ENCODE data around the gene MRPL1. TPM values are rescaled to one million over a fixed set of nuclear protein-coding genes. Genes with fewer than 3 reads are reported as not detected.
"Not testable (repeated sequence)": the region's sequence is repeated elsewhere in the genome, so short reads cannot be mapped to it uniquely, and the experiment has no call there.

Gene MRPL1
- total RNA-seq, 2 experiments from 2014 or later, result 28.5 to 43.2 TPM

DNA sequence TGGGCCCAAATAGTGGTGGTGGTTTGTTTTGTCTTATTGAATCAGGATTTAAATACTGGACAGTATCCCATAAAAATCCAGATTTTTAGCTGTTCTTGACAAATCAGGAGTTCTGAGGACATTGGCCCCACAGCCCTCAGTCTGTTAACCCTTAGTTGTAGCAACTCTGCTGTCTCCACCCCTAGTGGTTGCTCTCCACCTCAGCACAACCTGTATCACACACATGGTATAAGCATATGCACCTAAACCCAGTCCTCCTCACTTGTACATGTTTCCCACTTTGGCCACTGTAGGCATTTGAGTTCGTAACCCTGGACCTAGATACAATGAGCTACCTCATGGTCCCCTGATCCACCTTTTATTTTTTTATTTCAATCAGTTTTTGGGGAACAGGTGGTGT is 75.9 kb downstream of the MRPL1 start:
- CTCF ChIA-PET, result no interaction called here
- no peaks in the 10 kb centered on the region for H3K4me1 Mint-ChIP-seq
- no peak overlapping the region for H3K27ac Mint-ChIP-seq
- no peaks in the 10 kb centered on the region for H3K27me3 Mint-ChIP-seq
- DNase-seq (no peak), ATAC-seq (no peak)
- no peak overlapping the region for H3K4me3 Mint-ChIP-seq
- peaks cover 64% of the 10 kb centered on the region for H3K36me3 Mint-ChIP-seq
- no peaks in the 10 kb centered on the region for H3K9me3 Mint-ChIP-seq (ENCODE audit: low read depth)

DNA sequence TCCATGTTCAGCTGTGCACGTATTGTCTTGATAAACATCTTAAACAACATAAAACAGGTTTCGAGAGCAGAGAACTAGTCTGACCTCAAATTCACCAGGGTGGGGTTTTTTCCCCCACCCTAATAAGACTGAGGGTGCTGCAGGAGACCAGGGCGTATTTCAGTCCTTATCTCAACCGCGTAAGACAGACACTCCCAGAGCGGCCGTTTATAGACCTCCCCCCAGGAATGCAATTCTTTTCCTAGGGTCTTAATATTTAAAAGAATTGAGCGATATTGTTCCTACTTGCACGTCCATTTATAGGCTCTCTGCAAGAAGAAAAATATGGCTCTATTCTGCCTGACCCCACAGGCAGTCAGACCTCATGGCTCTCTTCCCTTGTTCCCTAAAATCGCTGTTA is 83.3 kb downstream of the MRPL1 start:
- H3K4me1 Mint-ChIP-seq; H3K27me3 Mint-ChIP-seq; CTCF ChIA-PET; H3K9me3 Mint-ChIP-seq (ENCODE audit: low read depth); H3K4me3 Mint-ChIP-seq; DNase-seq; H3K27ac Mint-ChIP-seq; ATAC-seq: not testable (repeated sequence)
- peaks cover 52% of the 10 kb centered on the region for H3K36me3 Mint-ChIP-seq

DNA sequence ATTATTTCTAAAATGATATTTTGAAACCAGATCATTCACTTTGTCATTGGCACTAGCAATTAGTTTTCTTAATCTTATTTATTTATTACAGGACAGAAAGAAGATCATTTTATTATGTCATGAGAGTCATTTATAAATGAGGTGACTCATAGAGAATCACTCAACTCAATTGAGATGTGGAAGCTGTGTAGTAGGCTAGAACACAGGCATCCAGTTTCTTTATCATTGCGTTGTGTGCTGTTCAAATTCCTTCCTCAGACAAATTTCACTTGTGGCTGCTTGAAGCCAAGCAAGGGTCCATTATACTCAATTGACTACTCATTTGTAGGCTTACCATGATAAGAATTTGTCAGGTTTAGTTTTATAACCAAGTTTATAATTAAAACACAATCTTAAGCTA is 87.6 kb downstream of the MRPL1 start:
- ATAC-seq (no peak), DNase-seq (no peak)
- no peak overlapping the region for H3K4me3 Mint-ChIP-seq
- peaks cover 6% of the 10 kb centered on the region for H3K4me1 Mint-ChIP-seq
- peaks cover under 1% of the 10 kb centered on the region for H3K9me3 Mint-ChIP-seq (ENCODE audit: low read depth)
- CTCF ChIA-PET, result no interaction called here
- H3K27me3 Mint-ChIP-seq, result no peaks in the 10 kb centered on the region
- no peak overlapping the region for H3K27ac Mint-ChIP-seq
- H3K36me3 Mint-ChIP-seq, result peaks cover 37% of the 10 kb centered on the region

DNA sequence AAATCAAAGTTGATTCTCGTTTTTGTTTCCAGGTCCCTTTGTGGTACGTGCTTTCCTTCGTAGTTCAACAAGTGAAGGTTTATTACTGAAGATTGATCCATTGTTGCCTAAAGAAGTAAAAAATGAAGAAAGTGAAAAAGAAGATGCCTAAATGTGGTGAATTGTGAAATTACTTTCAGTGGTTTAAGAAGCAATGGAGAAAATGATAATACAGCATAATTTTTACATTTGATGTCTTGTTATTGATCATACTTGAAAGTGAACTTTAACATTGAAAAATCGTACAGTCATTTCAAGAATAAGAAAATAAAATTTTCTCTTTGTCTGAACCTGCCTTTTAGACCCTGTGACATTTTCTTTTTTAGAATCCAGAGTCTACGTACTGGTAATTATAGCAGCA is 89.8 kb downstream of the MRPL1 start:
- peak overlapping the region; percentile 19 for H3K27ac Mint-ChIP-seq
- no peaks in the 10 kb centered on the region for H3K9me3 Mint-ChIP-seq (ENCODE audit: low read depth)
- H3K4me3 Mint-ChIP-seq, result no peak overlapping the region
- peaks cover 6% of the 10 kb centered on the region for H3K4me1 Mint-ChIP-seq
- CTCF ChIA-PET, result no interaction called here
- no peak for DNase-seq
- H3K36me3 Mint-ChIP-seq, result peaks cover 28% of the 10 kb centered on the region
- no peaks in the 10 kb centered on the region for H3K27me3 Mint-ChIP-seq
- ATAC-seq, result no peak

- CTCF ChIA-PET, result interaction anchor here (1.2 kb wide), 1 partner anchor 9 kb away, joined by 4 read pairs; no protein-coding TSS in a partner anchor
- Mint-ChIP-seq H3K27ac (no peak overlapping the region), H3K36me3 (peaks cover 27% of the 10 kb centered on the region), H3K9me3 (ENCODE audit: low read depth) (no peaks in the 10 kb centered on the region), H3K4me1 (peaks cover 6% of the 10 kb centered on the region), H3K27me3 (no peaks in the 10 kb centered on the region), H3K4me3 (no peak overlapping the region)
- no peak for ATAC-seq
- DNase-seq, result no peak
Observed at GRCh38 chr4:77954690-77955089, 92.1 kb downstream of the MRPL1 start.

DNA sequence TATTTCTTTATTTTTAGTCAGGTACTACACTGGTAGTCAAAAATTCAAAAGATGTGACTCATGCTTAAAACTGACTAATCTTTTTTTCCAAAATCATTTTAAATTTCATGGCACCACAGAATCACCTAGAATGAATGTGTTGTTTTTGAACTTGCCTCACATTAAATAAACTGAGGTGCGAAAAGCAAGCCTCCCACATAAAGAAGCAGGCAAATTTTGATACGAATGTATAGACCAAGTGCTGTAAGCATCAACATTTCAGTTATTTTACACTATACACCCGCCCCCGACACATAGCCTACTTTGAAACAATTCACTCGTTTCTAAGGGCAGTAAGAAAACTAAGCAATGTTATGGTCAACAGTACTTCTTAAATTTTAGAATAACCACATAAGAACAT is 94.3 kb downstream of the MRPL1 start:
- CTCF ChIA-PET, result no interaction called here
- ATAC-seq (no peak), DNase-seq (no peak)
- Mint-ChIP-seq H3K9me3 (ENCODE audit: low read depth) (no peaks in the 10 kb centered on the region), H3K4me1 (peaks cover 3% of the 10 kb centered on the region), H3K36me3 (peaks cover 18% of the 10 kb centered on the region), H3K27ac (no peak overlapping the region), H3K4me3 (no peak overlapping the region), H3K27me3 (no peaks in the 10 kb centered on the region)

- no peaks in the 10 kb centered on the region for H3K27me3 Mint-ChIP-seq
- H3K36me3 Mint-ChIP-seq, result peaks cover 6% of the 10 kb centered on the region
- H3K4me3 Mint-ChIP-seq, result no peak overlapping the region
- ATAC-seq, result no peak
- no peak for DNase-seq
- H3K27ac Mint-ChIP-seq, result no peak overlapping the region
- CTCF ChIA-PET, result interaction anchor here (1.2 kb wide), 1 partner anchor 10 kb away, joined by 3 read pairs; no protein-coding TSS in a partner anchor
- H3K9me3 Mint-ChIP-seq (ENCODE audit: low read depth), result no peaks in the 10 kb centered on the region
- no peaks in the 10 kb centered on the region for H3K4me1 Mint-ChIP-seq
Observed at GRCh38 chr4:77958897-77959296, 96.3 kb downstream of the MRPL1 start.

GRCh38 chr4:77959566-77960338 is 97.1 kb downstream of the MRPL1 start:
- ATAC-seq, result no peak
- Mint-ChIP-seq H3K36me3 (peaks cover 2% of the 10 kb centered on the region), H3K27ac (no peak overlapping the region), H3K27me3 (no peaks in the 10 kb centered on the region), H3K4me1 (no peaks in the 10 kb centered on the region), H3K4me3 (no peak overlapping the region), H3K9me3 (ENCODE audit: low read depth) (no peaks in the 10 kb centered on the region)
- DNase-seq, result no peak
- CTCF ChIA-PET, result interaction anchor here (0.8 to 1.6 kb wide), 5 partner anchors 11 to 559 kb away, joined by 3 to 4 read pairs (median 3); no protein-coding TSS in a partner anchor

DNA sequence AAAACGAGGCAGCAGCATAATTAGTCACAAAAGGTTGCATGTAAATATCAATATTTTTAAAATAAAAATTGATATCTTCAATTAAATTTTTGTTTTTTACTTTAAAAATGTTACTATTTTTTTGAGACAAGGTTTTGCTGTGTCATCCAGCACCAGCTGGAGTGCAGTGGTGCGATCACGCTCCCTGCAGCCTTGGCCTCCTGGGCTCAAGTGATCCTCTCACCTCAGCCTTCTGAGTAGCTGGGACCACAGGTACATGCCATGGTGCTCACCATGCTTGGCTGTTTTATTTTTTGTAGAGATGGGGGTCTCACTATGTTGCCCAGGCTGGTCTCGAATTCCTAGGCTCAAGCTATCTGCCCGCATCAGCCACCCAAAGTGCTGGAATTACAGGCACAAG is 97.7 kb downstream of the MRPL1 start:
- H3K27ac Mint-ChIP-seq, result no peak overlapping the region
- H3K27me3 Mint-ChIP-seq, result no peaks in the 10 kb centered on the region
- no peak for ATAC-seq
- H3K4me1 Mint-ChIP-seq, result no peaks in the 10 kb centered on the region
- H3K4me3 Mint-ChIP-seq, result no peak overlapping the region
- H3K36me3 Mint-ChIP-seq, result no peaks in the 10 kb centered on the region
- H3K9me3 Mint-ChIP-seq (ENCODE audit: low read depth), result no peaks in the 10 kb centered on the region
- DNase-seq, result no peak
- CTCF ChIA-PET, result interaction anchor here (0.8 to 1.6 kb wide), 5 partner anchors 11 to 558 kb away, joined by 3 to 4 read pairs (median 3); no protein-coding TSS in a partner anchor

DNA sequence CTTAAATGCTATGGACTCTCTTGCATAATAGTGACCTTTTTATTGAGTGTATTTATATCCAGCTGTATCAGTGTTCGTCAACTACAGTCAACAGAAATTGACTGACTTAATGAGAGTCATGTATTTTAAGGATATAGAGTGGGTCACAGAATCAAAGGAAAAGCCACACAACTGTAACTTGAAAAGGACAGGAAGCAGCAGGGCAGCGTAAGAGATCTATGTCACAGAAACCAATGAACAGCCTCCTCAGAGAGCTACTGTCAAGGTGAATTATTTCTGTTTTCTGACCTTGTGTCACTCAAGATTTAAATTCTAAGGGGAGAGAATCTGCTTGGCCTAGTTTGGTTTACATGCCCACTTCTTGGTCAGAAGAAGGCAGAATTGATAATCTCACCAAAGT is 100.4 kb downstream of the MRPL1 start:
- Mint-ChIP-seq H3K36me3 (no peaks in the 10 kb centered on the region), H3K4me1 (no peaks in the 10 kb centered on the region), H3K9me3 (ENCODE audit: low read depth) (no peaks in the 10 kb centered on the region), H3K27ac (no peak overlapping the region), H3K27me3 (peaks cover 1% of the 10 kb centered on the region), H3K4me3 (no peak overlapping the region)
- CTCF ChIA-PET, result interaction anchor here (1.8 kb wide), 1 partner anchor 9 kb away, joined by 4 read pairs; no protein-coding TSS in a partner anchor
- DNase-seq, result no peak
- ATAC-seq, result no peak

DNA sequence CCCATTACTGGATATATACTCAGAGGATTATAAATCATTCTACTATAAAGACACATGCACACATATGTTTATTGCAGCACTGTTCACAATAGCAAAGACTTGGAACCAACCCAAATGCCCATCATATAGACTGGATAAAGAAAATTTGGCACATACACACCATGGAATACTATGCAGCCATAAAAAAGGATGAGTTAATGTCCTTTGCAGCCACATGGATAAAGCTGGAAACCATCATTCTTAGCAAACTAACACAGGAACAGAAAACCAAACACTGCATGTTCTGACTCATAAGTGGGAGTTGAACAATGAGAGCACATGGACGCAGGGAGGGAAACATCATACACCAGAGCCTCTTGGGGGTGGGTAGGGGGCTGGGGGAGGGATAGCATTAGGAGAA is 111.0 kb downstream of the MRPL1 start:
- H3K36me3 Mint-ChIP-seq; CTCF ChIA-PET; H3K9me3 Mint-ChIP-seq (ENCODE audit: low read depth); ATAC-seq; DNase-seq; H3K27ac Mint-ChIP-seq; H3K4me1 Mint-ChIP-seq; H3K4me3 Mint-ChIP-seq: not testable (repeated sequence)
- peaks cover 29% of the 10 kb centered on the region for H3K27me3 Mint-ChIP-seq

GRCh38 chr4:77982900-77983540 is 120.4 kb downstream of the MRPL1 start:
- H3K36me3 Mint-ChIP-seq, H3K4me3 Mint-ChIP-seq, ATAC-seq: not testable (repeated sequence)

DNA sequence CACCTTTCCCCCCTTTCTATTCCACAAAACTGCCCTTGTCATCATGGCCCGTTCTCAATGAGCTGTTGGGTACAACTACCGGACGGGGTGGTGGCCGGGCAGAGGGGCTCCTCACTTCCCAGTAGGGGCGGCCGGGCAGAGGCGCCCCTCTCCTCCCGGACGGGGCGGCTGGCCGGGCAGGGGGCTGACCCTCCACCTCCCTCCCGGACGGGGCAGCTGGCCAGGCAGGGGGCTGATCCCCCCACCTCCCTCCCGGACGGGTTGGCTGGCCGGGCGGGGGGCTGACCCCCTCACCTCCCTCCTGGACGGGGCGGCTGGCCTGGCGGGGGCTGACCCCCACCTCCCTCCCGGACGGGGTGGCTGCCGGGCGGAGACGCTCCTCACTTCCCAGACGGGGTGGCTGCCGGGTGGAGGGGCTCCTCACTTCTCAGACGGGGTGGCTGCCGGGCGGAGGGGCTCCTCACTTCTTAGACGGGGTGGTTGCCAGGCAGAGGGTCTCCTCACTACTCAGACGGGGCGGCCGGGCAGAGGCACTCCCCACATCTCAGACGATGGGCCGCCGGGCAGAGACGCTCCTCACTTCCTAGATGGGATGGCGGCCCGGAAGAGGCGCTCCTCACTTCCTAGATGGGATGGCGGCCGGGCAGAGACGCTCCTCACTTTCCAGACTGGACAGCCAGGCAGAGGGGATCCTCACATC is 121.1 kb downstream of the MRPL1 start:
- H3K36me3 Mint-ChIP-seq; H3K27ac Mint-ChIP-seq; ATAC-seq; H3K4me1 Mint-ChIP-seq; H3K4me3 Mint-ChIP-seq; CTCF ChIA-PET; H3K9me3 Mint-ChIP-seq (ENCODE audit: low read depth); DNase-seq: not testable (repeated sequence)
- peaks cover 29% of the 10 kb centered on the region for H3K27me3 Mint-ChIP-seq

More at GRCh38 chr4:77982900-77983540, 120.4 kb downstream of the MRPL1 start:
- H3K27ac Mint-ChIP-seq; CTCF ChIA-PET; H3K9me3 Mint-ChIP-seq (ENCODE audit: low read depth); H3K4me1 Mint-ChIP-seq; DNase-seq: not testable (repeated sequence)
- peaks cover 32% of the 10 kb centered on the region for H3K27me3 Mint-ChIP-seq

Data from activated CD8-positive, alpha-beta memory T cell treated with anti-CD3 and anti-CD28 coated beads, Interleukin-2, amount 10 ng/mL, durations not matched to agents 7 days and 5 days (primary cell).